Lower lobe of right lung (tissue), 2 donors: ENCODE measurements around the gene SMG7. TPM values are rescaled to one million over a fixed set of nuclear protein-coding genes. Genes with fewer than 3 reads are reported as not detected.

Experiments used
- ATAC-seq, 2 donors: fragments of 200-7000 bp; cut with Tn5 transposase; one replicate each; pipeline ENCODE4 v1.9.1; 2020 to 2022; ENCODE audit warnings: mild to moderate bottlenecking in 2 of 2, moderate library complexity in 2 of 2
- DNase-seq: peaks from one replicate; pipeline ENCODE4 v3.0.0-alpha.2; 2020
- H3K27ac ChIP-seq: fragments of 200-600 bp; one replicate; pipeline ENCODE4 v1.8.0; 2022
- H3K27me3 ChIP-seq: fragments of 200-600 bp; one replicate; pipeline ENCODE4 v1.8.0; 2022; ENCODE audit warnings: low read depth
- H3K36me3 ChIP-seq: fragments of 200-600 bp; one replicate; pipeline ENCODE4 v1.8.0; 2022; ENCODE audit warnings: mild to moderate bottlenecking
- H3K4me1 ChIP-seq: fragments of 200-600 bp; one replicate; pipeline ENCODE4 v1.8.0; 2022
- H3K4me3 ChIP-seq: fragments of 200-600 bp; one replicate; pipeline ENCODE4 v1.8.0; 2022; ENCODE audit warnings: mild to moderate bottlenecking
- H3K9me3 ChIP-seq: fragments of 200-600 bp; one replicate; pipeline ENCODE4 v1.8.0; 2022
- CTCF ChIP-seq: fragments of 200-600 bp; IDR thresholded peaks from one replicate; pipeline ENCODE4 v1.8.0; 2022; ENCODE audit warnings: antibody characterized with exemption, mild to moderate bottlenecking
- intact Hi-C: fragments of 100-400 bp; cut with DNase I; formaldehyde crosslinking; loops from one replicate; pipeline ENCODE4 v1.11.0; 2022
- total RNA-seq: library from RNA; stranded (reverse); fragmentation: NEBNext Ultra II Directional; extraction: Animal tissue kit (Norgen Biotek cat#: 25700); gene quantifications from one replicate; pipeline ENCODE4 v1.2.1, GENCODE V29; 2021
- donor health status: DM: no; HTN: yes; CAD: no; lungs with severe emphysema.

Gene SMG7
- total RNA-seq, 1 donor from 2014 or later: 58.9 TPM

DNA sequence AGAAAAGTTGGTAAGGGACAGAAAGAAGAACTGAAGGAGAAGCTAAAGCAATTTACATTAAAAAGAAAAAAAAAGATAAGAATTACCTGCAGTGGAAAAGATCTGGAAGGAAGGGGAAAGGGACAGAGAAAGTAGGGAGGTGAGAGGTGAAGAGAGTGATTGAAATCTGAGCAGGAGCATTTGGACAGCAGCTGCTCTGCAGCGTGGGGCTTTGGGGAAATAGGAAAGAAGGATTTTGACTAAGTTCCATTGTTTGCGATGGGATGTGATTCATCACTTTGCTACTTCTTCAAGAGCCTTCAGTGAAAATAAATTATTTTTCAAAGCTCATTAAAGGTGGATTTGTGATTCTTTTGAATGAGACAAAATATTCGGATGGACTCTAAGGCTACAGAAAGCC lies 28.1 kb upstream of the SMG7 start:
- Histone ChIP-seq H3K4me1 (no peaks in the 10 kb centered on the region), H3K27ac (no peak overlapping the region), H3K27me3 (no peaks in the 10 kb centered on the region), H3K36me3 (no peaks in the 10 kb centered on the region), H3K4me3 (no peak overlapping the region), H3K9me3 (no peaks in the 10 kb centered on the region)
- no peak for TF ChIP-seq CTCF
- intact Hi-C loops: no loop called here
- DNase-seq (no peak), ATAC-seq (no peak)

DNA sequence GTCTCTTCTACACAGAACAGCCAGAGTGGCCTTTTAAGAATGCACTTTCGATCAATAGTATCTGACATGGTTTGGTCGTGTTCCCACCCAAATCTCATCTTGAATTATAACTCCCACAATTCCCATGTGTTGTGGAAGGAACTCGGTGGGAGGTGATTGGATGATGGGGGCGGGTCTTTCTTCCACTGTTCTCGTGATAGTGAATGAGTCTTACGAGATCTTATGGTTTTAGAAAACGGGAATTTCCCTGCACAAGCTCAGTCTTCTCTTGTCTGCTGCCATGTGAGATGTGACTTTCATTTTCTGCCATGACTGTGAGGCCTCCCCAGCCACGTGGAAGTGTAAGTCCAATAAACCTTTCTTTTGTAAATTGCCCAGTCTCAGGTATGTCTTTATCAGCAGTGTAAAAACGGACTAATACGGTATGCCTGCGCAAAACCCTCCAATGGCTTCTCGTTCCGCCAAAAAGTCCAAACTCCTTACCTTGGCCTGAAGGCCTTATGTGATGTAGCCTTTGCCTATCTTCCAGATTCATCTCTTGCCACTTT lies 23.0 kb upstream of the SMG7 start:
- no peak for ATAC-seq
- no peak for DNase-seq
- H3K27me3 ChIP-seq: no peaks in the 10 kb centered on the region
- H3K36me3 ChIP-seq: no peaks in the 10 kb centered on the region
- no peak for TF ChIP-seq CTCF
- H3K9me3 ChIP-seq: no peaks in the 10 kb centered on the region
- no peak overlapping the region for H3K4me3 ChIP-seq
- no peak overlapping the region for H3K27ac ChIP-seq
- no peaks in the 10 kb centered on the region for H3K4me1 ChIP-seq
- intact Hi-C loops: no loop called here

- no peaks in the 10 kb centered on the region for H3K4me1 ChIP-seq
- no peaks in the 10 kb centered on the region for H3K9me3 ChIP-seq
- no peak for TF ChIP-seq CTCF
- no peak for ATAC-seq
- no peak overlapping the region for H3K4me3 ChIP-seq
- no peak for DNase-seq
- no peaks in the 10 kb centered on the region for H3K27me3 ChIP-seq
- intact Hi-C loops: no loop called here
- no peak overlapping the region for H3K27ac ChIP-seq
- no peaks in the 10 kb centered on the region for H3K36me3 ChIP-seq
Observed at GRCh38 chr1:183450093-183450492, 22.2 kb upstream of the SMG7 start.

GRCh38 chr1:183454377-183454776 lies 17.9 kb upstream of the SMG7 start:
- intact Hi-C loops: no loop called here
- ATAC-seq (no peak), DNase-seq (no peak)
- Histone ChIP-seq H3K4me1 (no peaks in the 10 kb centered on the region), H3K4me3 (no peak overlapping the region), H3K27ac (no peak overlapping the region), H3K9me3 (no peaks in the 10 kb centered on the region), H3K36me3 (no peaks in the 10 kb centered on the region), H3K27me3 (no peaks in the 10 kb centered on the region)
- TF ChIP-seq CTCF: no peak

DNA sequence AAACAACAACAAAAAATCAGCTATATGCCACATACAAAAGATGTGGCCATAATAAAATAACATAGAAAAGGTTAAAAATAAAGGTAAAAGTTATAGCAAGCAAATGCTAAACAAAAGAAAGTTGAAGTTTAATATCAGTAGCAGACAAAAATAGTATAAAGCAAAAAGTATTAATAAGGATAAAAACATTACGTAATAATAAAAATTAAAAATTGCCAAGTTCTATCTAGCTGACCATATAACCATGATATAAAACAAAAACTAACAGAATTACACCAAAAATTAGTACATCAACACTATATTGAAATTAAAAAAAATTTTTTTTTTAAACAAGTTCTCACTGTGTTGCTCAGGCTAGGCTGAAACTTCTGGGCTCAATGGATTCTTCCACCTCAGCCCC lies 15.5 kb upstream of the SMG7 start:
- Histone ChIP-seq H3K4me3 (no peak overlapping the region), H3K27ac (no peak overlapping the region), H3K9me3 (no peaks in the 10 kb centered on the region), H3K27me3 (no peaks in the 10 kb centered on the region), H3K4me1 (no peaks in the 10 kb centered on the region), H3K36me3 (no peaks in the 10 kb centered on the region)
- DNase-seq (no peak), ATAC-seq (no peak)
- intact Hi-C loops: no loop called here
- TF ChIP-seq CTCF: no peak

GRCh38 chr1:183457449-183457848 lies 14.8 kb upstream of the SMG7 start:
- DNase-seq: no peak
- peaks cover 1% of the 10 kb centered on the region for H3K4me1 ChIP-seq
- H3K9me3 ChIP-seq: no peaks in the 10 kb centered on the region
- ATAC-seq: no peak
- H3K4me3 ChIP-seq: no peak overlapping the region
- no peak overlapping the region for H3K27ac ChIP-seq
- intact Hi-C loops: no loop called here
- H3K27me3 ChIP-seq: no peaks in the 10 kb centered on the region
- H3K36me3 ChIP-seq: no peaks in the 10 kb centered on the region
- no peak for TF ChIP-seq CTCF
